IMR-90 (cell line): Measurements from ENCODE around the gene CIC.
"Not testable (repeated sequence)": the region's sequence is repeated elsewhere in the genome, so short reads cannot be mapped to it uniquely, and the experiment has no call there.

Experiments used
- CEBPB ChIP-seq: IDR thresholded peaks from 2 replicates; pipeline ENCODE4 v1.6.1; 2012; ENCODE audit warnings: low read depth, low read length, improper control_type of control experiment
- FOS ChIP-seq: fragments of 150-350 bp; IDR thresholded peaks from 2 replicates; pipeline ENCODE4 v1.6.1; 2016; ENCODE audit warnings: low read depth, low read length
- MXI1 ChIP-seq: IDR thresholded peaks from 2 replicates; pipeline ENCODE4 v1.6.1; 2012; ENCODE audit warnings: low read depth, mild to moderate bottlenecking, low read length, moderate library complexity, borderline replicate concordance
- POLR2A ChIP-seq: IDR thresholded peaks from 2 replicates; pipeline ENCODE4 v1.6.1; 2012; ENCODE audit warnings: mild to moderate bottlenecking, low read depth, low read length
- RAD21 ChIP-seq: IDR thresholded peaks from 2 replicates; pipeline ENCODE4 v1.6.1; 2012; ENCODE audit warnings: low read length, improper control_type of control experiment
- RFX5 ChIP-seq: IDR thresholded peaks from 2 replicates; pipeline ENCODE4 v1.8.0; 2012; ENCODE audit warnings: low read depth, mild to moderate bottlenecking, low read length, moderate library complexity
- TF ChIP-seq, protein P1 (sequence below): conservative IDR thresholded peaks from 2 replicates; pipeline ENCODE4 v1.5.1; 2012; ENCODE audit warnings: mild to moderate bottlenecking, low read depth, low read length, improper control_type of control experiment
- TF ChIP-seq, protein P2 (sequence below): fragments of 150-350 bp; IDR thresholded peaks from 2 replicates; pipeline ENCODE4 v1.6.1; 2016; ENCODE audit warnings: low read depth, mild to moderate bottlenecking, low read length, moderate library complexity, borderline replicate concordance

DNA sequence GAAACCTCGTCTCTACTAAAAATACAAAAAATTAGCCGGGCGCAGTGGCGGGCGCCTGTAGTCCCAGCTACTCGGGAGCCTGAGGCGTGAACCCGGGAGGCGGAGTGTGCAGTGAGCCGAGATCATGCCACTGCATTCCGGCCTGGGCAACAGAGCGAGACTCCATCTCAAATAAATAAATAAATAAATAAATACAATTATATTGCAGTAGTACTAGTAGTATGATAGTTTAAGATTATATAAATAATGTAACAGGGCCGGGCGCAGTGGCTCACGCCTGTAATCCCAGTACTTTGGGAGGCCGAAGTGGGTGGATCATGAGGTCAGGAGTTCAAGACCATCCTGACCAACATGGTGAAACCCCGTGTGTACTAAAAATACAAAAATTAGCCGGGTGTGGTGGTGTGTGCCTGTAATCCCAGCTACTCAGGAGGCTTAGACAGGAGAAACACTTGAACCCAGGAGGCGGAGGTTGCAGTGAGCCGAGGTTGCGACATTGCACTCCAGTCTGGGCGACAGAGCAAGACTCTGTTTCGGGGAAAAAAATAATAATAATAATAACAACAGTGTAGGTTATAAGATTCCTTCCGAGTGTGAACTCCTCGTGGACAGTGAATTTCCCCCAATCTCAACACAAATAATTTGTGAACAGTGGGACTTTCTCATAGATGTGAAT, 2.0 kb upstream of the CIC start:
- TF ChIP-seq, protein P1, sequence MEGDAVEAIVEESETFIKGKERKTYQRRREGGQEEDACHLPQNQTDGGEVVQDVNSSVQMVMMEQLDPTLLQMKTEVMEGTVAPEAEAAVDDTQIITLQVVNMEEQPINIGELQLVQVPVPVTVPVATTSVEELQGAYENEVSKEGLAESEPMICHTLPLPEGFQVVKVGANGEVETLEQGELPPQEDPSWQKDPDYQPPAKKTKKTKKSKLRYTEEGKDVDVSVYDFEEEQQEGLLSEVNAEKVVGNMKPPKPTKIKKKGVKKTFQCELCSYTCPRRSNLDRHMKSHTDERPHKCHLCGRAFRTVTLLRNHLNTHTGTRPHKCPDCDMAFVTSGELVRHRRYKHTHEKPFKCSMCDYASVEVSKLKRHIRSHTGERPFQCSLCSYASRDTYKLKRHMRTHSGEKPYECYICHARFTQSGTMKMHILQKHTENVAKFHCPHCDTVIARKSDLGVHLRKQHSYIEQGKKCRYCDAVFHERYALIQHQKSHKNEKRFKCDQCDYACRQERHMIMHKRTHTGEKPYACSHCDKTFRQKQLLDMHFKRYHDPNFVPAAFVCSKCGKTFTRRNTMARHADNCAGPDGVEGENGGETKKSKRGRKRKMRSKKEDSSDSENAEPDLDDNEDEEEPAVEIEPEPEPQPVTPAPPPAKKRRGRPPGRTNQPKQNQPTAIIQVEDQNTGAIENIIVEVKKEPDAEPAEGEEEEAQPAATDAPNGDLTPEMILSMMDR = not testable (repeated sequence)
- not testable (repeated sequence) for TF ChIP-seq POLR2A, RAD21, MXI1, FOS, CEBPB, RFX5
- TF ChIP-seq, protein P2, sequence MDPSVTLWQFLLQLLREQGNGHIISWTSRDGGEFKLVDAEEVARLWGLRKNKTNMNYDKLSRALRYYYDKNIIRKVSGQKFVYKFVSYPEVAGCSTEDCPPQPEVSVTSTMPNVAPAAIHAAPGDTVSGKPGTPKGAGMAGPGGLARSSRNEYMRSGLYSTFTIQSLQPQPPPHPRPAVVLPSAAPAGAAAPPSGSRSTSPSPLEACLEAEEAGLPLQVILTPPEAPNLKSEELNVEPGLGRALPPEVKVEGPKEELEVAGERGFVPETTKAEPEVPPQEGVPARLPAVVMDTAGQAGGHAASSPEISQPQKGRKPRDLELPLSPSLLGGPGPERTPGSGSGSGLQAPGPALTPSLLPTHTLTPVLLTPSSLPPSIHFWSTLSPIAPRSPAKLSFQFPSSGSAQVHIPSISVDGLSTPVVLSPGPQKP = not testable (repeated sequence)
